GM23338 (cell line): ENCODE results near the gene USP46.

Experiments used
- CTCF ChIP-seq, 2 experiments: fragments of 200-600 bp in 1 of 2; sonication (generic) in 1 of 2; conservative IDR thresholded peaks; 2 replicates each; pipeline versions ENCODE4 v1.5.1 to v1.6.1; 2016 to 2017; ENCODE audit warnings: antibody characterized with exemption in 2 of 2, low read depth in 2 of 2, mild to moderate bottlenecking in 2 of 2, moderate library complexity in 1 of 2
- EZH2 ChIP-seq: fragments of 200-600 bp; sonication (generic); IDR thresholded peaks from one replicate; pipeline ENCODE4 v1.8.0; 2017; ENCODE audit warnings: antibody characterized with exemption, mild to moderate bottlenecking, low read depth; ENCODE audit not compliant: unreplicated experiment
- EZH2phosphoT487 ChIP-seq: fragments of 200-600 bp; sonication (generic); IDR thresholded peaks from one replicate; pipeline ENCODE4 v1.8.1; 2018; ENCODE audit warnings: antibody characterized with exemption; ENCODE audit not compliant: unreplicated experiment
- JUNB ChIP-seq: IDR thresholded peaks from one replicate; pipeline ENCODE4 v1.6.1; 2016; ENCODE audit warnings: antibody characterized with exemption; ENCODE audit not compliant: unreplicated experiment
- NANOG ChIP-seq: IDR thresholded peaks from 2 replicates; pipeline ENCODE4 v1.6.1; 2016; ENCODE audit warnings: antibody characterized with exemption, borderline replicate concordance
- POLR2AphosphoS5 ChIP-seq: IDR thresholded peaks from 2 replicates; pipeline ENCODE4 v1.6.1; 2016; ENCODE audit warnings: antibody characterized with exemption, low read depth
- REST ChIP-seq: IDR thresholded peaks from one replicate; pipeline ENCODE4 v1.6.1; 2018; ENCODE audit warnings: antibody characterized with exemption; ENCODE audit not compliant: unreplicated experiment

GRCh38 chr4:52675111-52675510, 16.0 kb upstream of the USP46 start:
- TF ChIP-seq CTCF (conservative IDR thresholded peaks at IDR 0.05; ENCODE audit: low read depth in 2 of 2) (no peak), REST (no peak), JUNB (no peak), EZH2 (no peak), NANOG (no peak), POLR2AphosphoS5 (no peak), EZH2phosphoT487 (no peak)
